Motor neuron (in vitro differentiated cells): ENCODE measurements around the gene CEBPE. TPM values are rescaled to one million over a fixed set of nuclear protein-coding genes. Genes with fewer than 3 reads are reported as not detected.

ENCODE experiments used
- ATAC-seq, 8 experiments: fragments of 200-7000 bp; cut with Tn5 transposase; replicated peaks in 6 of 8; 2 replicates each; pipeline ENCODE4 v1.8.0; 2021; ENCODE audit warnings: mild to moderate bottlenecking in 8 of 8, moderate library complexity in 8 of 8
- H3K27ac ChIP-seq, 2 donors: fragments of 250-450 bp; sonication (Bioruptor Pico); 2 replicates each; pipeline ENCODE4 v1.9.0; 2021; ENCODE audit warnings: antibody characterized with exemption in 2 of 2, mild to moderate bottlenecking in 2 of 2, moderate library complexity in 1 of 2
- H3K4me1 ChIP-seq, 2 donors: fragments of 250-450 bp; sonication (Bioruptor Pico); replicated peaks in 1 of 2; 2 replicates each; pipeline ENCODE4 v1.6.1; 2021; ENCODE audit warnings: antibody characterized with exemption in 2 of 2, mild to moderate bottlenecking in 2 of 2, moderate library complexity in 1 of 2
- H3K4me3 ChIP-seq, 5 donors: fragments of 250-450 bp; sonication (Bioruptor Pico); 2 replicates each; pipeline ENCODE4 v1.9.0; 2021; ENCODE audit warnings: antibody characterized with exemption in 5 of 5, mild to moderate bottlenecking in 5 of 5, moderate library complexity in 4 of 5
- WGBS, 10 experiments: fragments of 450-650 bp; shearing (Covaris generic); methylation state at CpG; one replicate each; pipeline ENCODE4 v1.0.0; 2022; 5-methylcytosine and 5-hydroxymethylcytosine counted together
- in situ Hi-C, 9 experiments: fragments of 400-800 bp; cut with MboI; loops; one replicate each; pipeline ENCODE4 v1.15.0; 2021; ENCODE audit warnings: low sequenced_read_pairs in 9 of 9, low pct_unique_long_range_greater_than_20kb in 2 of 9; ENCODE audit not compliant: unreplicated experiment in 9 of 9
- total RNA-seq, 8 experiments: library from RNA; unstranded; fragments of 300-600 nt; gene quantifications; 2 replicates each; pipeline versions ENCODE4 v1.2.3 to v1.2.4, GENCODE V29; 2022

The CEBPE gene
- total RNA-seq, 8 experiments from 2014 or later = 0.52 to 1.6 TPM; not detected in 6

- in situ Hi-C loops = loop anchor here in 5 of 9 experiments (25.0 kb wide), 2 partner anchors 110 to 510 kb away; partner anchors contain the start of gene HAUS4 (in 2 of the 5)
- H3K4me1 ChIP-seq = peaks cover 25 to 31% of the 10 kb centered on the region in 2 donors
- peak; percentile 13 to 68 (median 50) for ATAC-seq
- peak overlapping the region; percentile 86 to 89 for H3K27ac ChIP-seq
- WGBS, 10 experiments = 0 to 100% (median 48%) methylated on average over 1 to 5 of the region's 5 CpGs; no CpG with 5 or more reads in 2 of the 10 experiments
- peak overlapping the region; percentile 64 to 90 (median 81) for H3K4me3 ChIP-seq
Observed at GRCh38 chr14:23071921-23072539, 47.0 kb downstream of the CEBPE start.

DNA sequence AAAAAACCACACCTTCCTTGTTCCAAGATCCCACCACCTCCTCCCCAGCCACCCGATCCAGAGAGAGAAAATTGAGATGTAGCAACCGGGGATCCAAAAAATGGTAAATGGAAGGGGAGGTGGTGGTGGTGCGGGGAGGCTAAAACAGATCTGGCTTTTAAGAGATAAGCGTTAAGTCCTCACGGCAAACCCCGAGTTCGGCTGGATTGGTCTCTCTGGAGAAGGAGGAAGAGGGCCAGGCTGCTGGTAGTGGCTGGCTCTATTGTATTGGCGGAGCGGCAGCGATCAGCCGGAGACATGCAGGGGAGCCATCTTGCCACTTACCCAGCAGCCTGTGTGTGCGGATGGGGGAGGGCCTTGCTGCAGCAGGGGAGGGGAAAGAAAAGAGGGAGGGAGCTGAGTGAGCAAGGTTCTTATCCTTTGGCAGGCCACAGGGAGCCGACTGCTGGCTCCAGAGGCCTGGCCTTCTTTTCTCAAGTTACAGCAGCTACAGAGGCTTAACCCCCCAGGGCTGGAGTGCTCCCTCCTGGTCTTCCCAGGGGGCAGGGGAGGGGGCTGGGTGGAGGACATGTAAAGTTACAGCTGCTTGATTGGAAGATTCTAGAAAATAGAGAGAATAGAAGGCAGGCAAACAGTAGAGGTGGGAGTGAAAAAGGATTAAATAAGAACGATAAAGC lies 47.7 kb downstream of the CEBPE start:
- ATAC-seq = peak; percentile 87 to 96 (median 94)
- Histone ChIP-seq H3K4me1 (peaks cover 25 to 31% of the 10 kb centered on the region in 2 donors), H3K4me3 (peak overlapping the region; percentile 64 to 90 (median 81)), H3K27ac (peak overlapping the region; percentile 86 to 89)
- WGBS, 10 experiments = 0 to 40% (median 4%) methylated on average over 1 to 8 of the region's 14 CpGs
- in situ Hi-C loops = loop anchor here in 5 of 9 experiments (25.0 kb wide), 2 partner anchors 109 to 509 kb away; partner anchors contain the start of gene HAUS4 (in 2 of the 5)

DNA sequence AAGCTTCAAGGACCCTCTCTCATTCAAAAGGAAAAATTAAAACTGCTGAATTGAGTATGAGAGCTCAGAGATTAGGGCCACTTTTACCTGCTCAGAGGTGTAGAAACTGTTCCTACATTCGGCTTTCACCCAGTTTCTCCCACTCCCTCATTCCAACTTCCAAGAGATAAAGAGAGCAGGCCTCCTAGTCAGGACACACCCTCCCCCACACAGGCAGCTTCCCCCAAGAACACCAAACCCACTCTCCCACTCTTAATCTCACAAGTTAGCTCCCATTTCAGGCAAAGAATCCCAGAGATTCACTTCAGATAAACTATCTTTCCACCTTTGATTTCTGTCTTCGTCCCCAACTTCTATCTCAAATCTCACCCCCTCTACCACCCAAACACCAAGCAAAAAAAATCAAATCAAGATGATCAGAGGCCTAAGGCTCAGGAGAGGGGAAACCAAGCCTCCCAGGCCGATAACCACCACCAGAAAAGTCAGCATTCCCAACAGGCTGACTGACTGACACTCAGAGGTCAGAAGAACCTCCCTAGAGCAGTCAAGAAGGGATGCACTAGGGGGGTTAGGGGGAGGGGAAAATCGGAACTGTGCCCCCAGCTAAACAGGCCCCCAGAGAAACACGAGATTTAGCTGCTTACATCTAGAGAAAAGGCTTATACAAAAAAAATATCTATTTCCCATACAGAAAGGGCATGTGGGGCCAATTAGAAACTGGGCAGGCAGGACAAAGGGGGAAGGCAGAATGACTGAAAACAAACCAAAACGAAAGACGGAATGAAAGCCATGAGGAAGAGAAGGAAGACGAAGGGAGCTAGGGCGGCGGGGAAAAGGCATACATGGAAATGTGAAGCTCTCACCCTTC lies 48.6 kb downstream of the CEBPE start:
- no peak for ATAC-seq
- 0 to 40% (median 2%) methylated on average over 1 to 8 of the region's 10 CpGs; no CpG with 5 or more reads in 1 of the 10 experiments for WGBS, 10 experiments
- H3K4me3 ChIP-seq = peak overlapping the region; percentile 64 to 90 (median 81)
- H3K27ac ChIP-seq = peak overlapping the region; percentile 86 to 89
- H3K4me1 ChIP-seq = peaks cover 27 to 31% of the 10 kb centered on the region in 2 donors
- in situ Hi-C loops = loop anchor here in 5 of 9 experiments (25.0 kb wide), 2 partner anchors 108 to 508 kb away; partner anchors contain the start of gene HAUS4 (in 2 of the 5)

DNA sequence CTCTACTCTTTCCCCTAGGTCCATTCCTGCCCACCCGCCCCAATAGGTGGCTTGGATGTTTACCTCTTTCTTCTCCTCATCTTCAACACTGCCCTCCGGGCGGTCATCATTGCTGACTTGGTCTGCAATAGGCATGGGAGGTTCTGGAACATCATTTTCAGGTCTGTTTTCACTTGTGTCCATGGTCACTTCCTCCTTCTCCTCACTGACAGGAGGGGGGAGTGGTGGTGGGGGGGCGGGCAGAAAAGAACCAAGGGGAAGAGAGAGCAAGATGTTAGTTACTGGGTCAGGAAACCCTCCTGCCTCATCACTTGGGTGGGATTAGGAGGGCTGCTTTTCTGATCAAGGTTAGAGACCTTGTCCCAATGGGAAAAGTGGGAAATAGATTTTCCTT lies 49.6 kb downstream of the CEBPE start:
- peaks cover 27 to 31% of the 10 kb centered on the region in 2 donors for H3K4me1 ChIP-seq
- ATAC-seq = no peak
- peak overlapping the region in 2 of 5 donors; percentile 2 to 13 for H3K4me3 ChIP-seq
- peak overlapping the region in 1 of 2 donors; percentile 15 for H3K27ac ChIP-seq
- in situ Hi-C loops = loop anchor here in 6 of 9 experiments (10.0 to 25.0 kb wide), 3 partner anchors 85 to 507 kb away; partner anchors contain the start of genes AJUBA (in 2 of the 6) and HAUS4 (in 2 of the 6)
- WGBS, 10 experiments = 60 to 100% (median 76%) methylated on average over 1 to 2 of the region's 4 CpGs; no CpG with 5 or more reads in 6 of the 10 experiments

GRCh38 chr14:23068789-23069412 lies 50.2 kb downstream of the CEBPE start:
- in situ Hi-C loops = loop anchor here in 6 of 9 experiments (10.0 to 25.0 kb wide), 3 partner anchors 84 to 507 kb away; partner anchors contain the start of genes AJUBA (in 2 of the 6) and HAUS4 (in 2 of the 6)
- Histone ChIP-seq H3K27ac (no peak overlapping the region), H3K4me3 (peak overlapping the region in 2 of 5 donors; percentile 2 to 13), H3K4me1 (peaks cover 27 to 31% of the 10 kb centered on the region in 2 donors)
- WGBS, 10 experiments = 0 to 70% (median 17%) methylated on average over 2 to 4 of the region's 8 CpGs; no CpG with 5 or more reads in 3 of the 10 experiments
- peak; percentile 47 to 71 (median 60) for ATAC-seq

DNA sequence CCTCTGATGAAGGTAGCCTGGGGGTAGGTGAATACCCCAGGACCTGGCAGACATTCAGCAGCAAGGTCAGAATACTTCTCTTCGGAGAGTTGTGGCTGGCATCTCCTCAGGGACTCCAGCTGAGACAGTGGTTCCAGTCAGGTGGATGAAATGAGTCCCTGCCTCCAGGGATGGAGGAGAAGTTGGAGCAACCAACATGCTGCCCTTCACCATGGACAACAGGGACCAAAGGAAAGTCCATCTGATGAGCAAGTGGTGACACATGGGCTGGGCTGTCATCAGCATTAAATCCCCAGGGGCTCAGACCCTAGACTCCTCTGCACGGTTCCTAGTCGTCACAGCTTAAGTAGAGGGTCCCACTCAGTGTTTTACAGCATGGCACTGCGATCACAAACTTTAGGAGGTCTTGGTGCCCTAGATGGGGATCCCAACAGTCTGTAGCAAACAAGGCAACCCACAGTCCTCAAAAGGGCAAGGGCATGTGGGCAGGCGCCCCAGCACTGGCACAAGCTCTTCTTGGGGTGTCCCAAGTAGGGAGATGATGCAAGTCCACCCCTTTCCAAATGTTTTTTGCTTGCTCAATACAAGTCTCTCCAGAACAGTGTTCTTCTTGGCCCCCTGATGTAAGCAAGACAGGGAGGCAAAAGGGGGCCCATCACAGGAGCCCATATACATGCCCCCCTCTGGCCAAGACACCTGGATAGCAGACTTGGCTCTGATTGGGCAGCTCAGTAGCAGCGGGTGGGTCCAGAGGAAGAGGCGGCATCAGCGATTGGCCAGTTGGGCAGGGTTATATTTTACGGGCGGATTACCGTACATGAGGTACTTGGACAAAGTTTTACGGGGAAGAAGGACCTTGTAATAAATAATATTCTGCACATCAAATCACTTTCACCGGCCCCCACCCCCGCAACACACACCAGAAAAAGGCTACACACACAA lies 50.9 kb downstream of the CEBPE start:
- Histone ChIP-seq H3K27ac (no peak overlapping the region), H3K4me1 (peaks cover 27 to 31% of the 10 kb centered on the region in 2 donors), H3K4me3 (no peak overlapping the region)
- ATAC-seq = peak in 3 of 8 experiments; percentile 2 to 7 (median 5)
- 64 to 100% (median 80%) methylated on average over 2 to 8 of the region's 14 CpGs; no CpG with 5 or more reads in 1 of the 10 experiments for WGBS, 10 experiments
- in situ Hi-C loops = loop anchor here in 6 of 9 experiments (10.0 to 25.0 kb wide), 3 partner anchors 83 to 506 kb away; partner anchors contain the start of genes AJUBA (in 2 of the 6) and HAUS4 (in 2 of the 6)

Other genes starting within 250 kb of the CEBPE start
- gene LRP10, start 247.5 kb downstream of the CEBPE start, total RNA-seq = 10 to 100 TPM in 4 of 8 experiments, 1 to 10 TPM in 4; 3.9 to 55.5 (median 29.2) TPM
- 10 to 100 TPM in 4 of 8 experiments, 1 to 10 TPM in 3, under 1 TPM in 1; 0.92 to 16.1 (median 7.2) TPM for gene REM2, start 236.0 kb downstream of the CEBPE start, total RNA-seq
- 10 to 100 TPM; 41.7 to 90.1 (median 56.0) TPM for gene RBM23, start 200.1 kb downstream of the CEBPE start, total RNA-seq
- gene PRMT5, start 189.9 kb downstream of the CEBPE start, total RNA-seq = 100 to 1,000 TPM in 2 of 8 experiments, 10 to 100 TPM in 6; 49.3 to 108 (median 83.0) TPM
- 10 to 100 TPM in 5 of 8 experiments, 1 to 10 TPM in 3; 7.1 to 29.1 (median 12.7) TPM for gene HAUS4, start 162.2 kb downstream of the CEBPE start, total RNA-seq
- gene AJUBA, start 136.7 kb downstream of the CEBPE start, total RNA-seq = 10 to 100 TPM in 4 of 8 experiments, 1 to 10 TPM in 4; 2.5 to 31.4 (median 8.9) TPM
- gene C14orf93, start 109.1 kb downstream of the CEBPE start, total RNA-seq = 10 to 100 TPM in 1 of 8 experiments, 1 to 10 TPM in 7; 6.1 to 11.9 (median 7.1) TPM
- gene PSMB5, start 84.4 kb downstream of the CEBPE start, total RNA-seq = 100 to 1,000 TPM; 109 to 312 (median 143) TPM
- gene PSMB11, start 77.0 kb downstream of the CEBPE start, total RNA-seq = under 1 TPM in 6 of 8 experiments, not detected in 2; 0.05 to 0.76 (median 0.17) TPM
- 10 to 100 TPM in 4 of 8 experiments, 1 to 10 TPM in 4; 5.3 to 24.4 (median 11.0) TPM for gene CDH24, start 61.7 kb downstream of the CEBPE start, total RNA-seq
- gene ACIN1, start 24.1 kb downstream of the CEBPE start, total RNA-seq = 100 to 1,000 TPM in 4 of 8 experiments, 10 to 100 TPM in 4; 52.2 to 315 (median 121) TPM
- gene C14orf119, start 23.8 kb downstream of the CEBPE start, total RNA-seq = 100 to 1,000 TPM in 1 of 8 experiments, 10 to 100 TPM in 7; 13.4 to 113 (median 35.1) TPM
- gene CIROP, start 14.3 kb downstream of the CEBPE start, total RNA-seq = under 1 TPM in 6 of 8 experiments, not detected in 2; 0.05 to 0.22 (median 0.18) TPM
- gene SLC7A8, start 64.4 kb upstream of the CEBPE start, total RNA-seq = 10 to 100 TPM in 3 of 8 experiments, 1 to 10 TPM in 4, under 1 TPM in 1; 0.96 to 55.9 (median 3.4) TPM
- gene RNF212B, start 118.7 kb upstream of the CEBPE start, total RNA-seq = not detected
- gene HOMEZ, start 166.9 kb upstream of the CEBPE start, total RNA-seq = 1 to 10 TPM; 3.5 to 9.9 (median 7.4) TPM
- 10 to 100 TPM in 6 of 8 experiments, 1 to 10 TPM in 2; 6.1 to 21.3 (median 12.6) TPM for gene PPP1R3E, start 183.6 kb upstream of the CEBPE start, total RNA-seq
- 10 to 100 TPM; 12.6 to 37.7 (median 19.0) TPM for gene BCL2L2, start 187.6 kb upstream of the CEBPE start, total RNA-seq
- gene PABPN1, start 202.2 kb upstream of the CEBPE start, total RNA-seq = 100 to 1,000 TPM in 4 of 8 experiments, 10 to 100 TPM in 4; 57.2 to 162 (median 91.9) TPM
- gene SLC22A17, start 233.6 kb upstream of the CEBPE start, total RNA-seq = 100 to 1,000 TPM in 1 of 8 experiments, 10 to 100 TPM in 4, 1 to 10 TPM in 3; 3.1 to 110 (median 39.3) TPM
- 1 to 10 TPM; 1.0 to 9.6 (median 2.8) TPM for gene EFS, start 245.9 kb upstream of the CEBPE start, total RNA-seq